ENCODE data around the gene ROCK2.
A peak's percentile ranks its signal among the peaks of the same experiment; 100 is the strongest.

The ROCK2 gene

GRCh38 chr2:11157296-11157695 is 187.1 kb downstream of the ROCK2 start:
- no peak for DNase-seq (ENCODE audit: low read depth in 2 of 2)
- H3K4me3 ChIP-seq (replicated peaks in 1 of 2; ENCODE audit: low read depth in 2 of 2, low read length in 2 of 2), result no peak overlapping the region
- no peak for TF ChIP-seq CTCF (IDR thresholded peaks at IDR 0.05; ENCODE audit: low read depth, low read length)

GRCh38 chr2:11156396-11157075 is 187.9 kb downstream of the ROCK2 start:
- H3K4me3 ChIP-seq (replicated peaks in 1 of 2; ENCODE audit: low read depth in 2 of 2, low read length in 2 of 2), result no peak overlapping the region
- TF ChIP-seq CTCF (IDR thresholded peaks at IDR 0.05; ENCODE audit: low read depth, low read length), result no peak
- DNase-seq (ENCODE audit: low read depth in 2 of 2), result no peak

- TF ChIP-seq CTCF (IDR thresholded peaks at IDR 0.05; ENCODE audit: low read depth, low read length), result no peak
- peak within 1 kb of the TSS; percentile 65 to 69 for H3K4me3 ChIP-seq (replicated peaks in 1 of 2; ENCODE audit: low read depth in 2 of 2, low read length in 2 of 2)
- DNase-seq (ENCODE audit: low read depth in 2 of 2), result peak in 1 of 2 donors; percentile 80
Measured at GRCh38 chr2:11155381-11156035, 188.9 kb downstream of the ROCK2 start, which contains the start of gene SLC66A3. Gene SLC66A3, plus strand, starts transcription at chr2:11155467. Its CDS starts 80 bp downstream, at chr2:11155547.

- no peak for TF ChIP-seq CTCF (IDR thresholded peaks at IDR 0.05; ENCODE audit: low read depth, low read length)
- H3K4me3 ChIP-seq (replicated peaks in 1 of 2; ENCODE audit: low read depth in 2 of 2, low read length in 2 of 2), result peak overlapping the region; percentile 44 to 50
- peak; percentile 96 to 98 for DNase-seq (ENCODE audit: low read depth in 2 of 2)
Measured at GRCh38 chr2:11154923-11155380, 189.5 kb downstream of the ROCK2 start.

GRCh38 chr2:11154016-11154922 is 190.2 kb downstream of the ROCK2 start:
- peak overlapping the region; percentile 44 to 50 for H3K4me3 ChIP-seq (replicated peaks in 1 of 2; ENCODE audit: low read depth in 2 of 2, low read length in 2 of 2)
- DNase-seq (ENCODE audit: low read depth in 2 of 2), result no peak
- no peak for TF ChIP-seq CTCF (IDR thresholded peaks at IDR 0.05; ENCODE audit: low read depth, low read length)

- no peak for DNase-seq (ENCODE audit: low read depth in 2 of 2)
- no peak for TF ChIP-seq CTCF (IDR thresholded peaks at IDR 0.05; ENCODE audit: low read depth, low read length)
Measured at GRCh38 chr2:11152591-11152990, 191.8 kb downstream of the ROCK2 start.

More at GRCh38 chr2:11152591-11152990, 191.8 kb downstream of the ROCK2 start:
- no peak overlapping the region for H3K4me3 ChIP-seq (replicated peaks in 1 of 2; ENCODE audit: low read depth in 2 of 2, low read length in 2 of 2)
